HG03175 (cell line): ENCODE results near the gene DNAJC10.
"Not testable (repeated sequence)": the region's sequence is repeated elsewhere in the genome, so short reads cannot be mapped to it uniquely, and the experiment has no call there.

ENCODE experiments used
- ATAC-seq: cut with Tn5 transposase; IDR thresholded peaks from one replicate; pipeline ENCODE4 v1.9.1; 2021; ENCODE audit warnings: mild to moderate bottlenecking, moderate library complexity; ENCODE audit not compliant: unreplicated experiment

The DNAJC10 gene

GRCh38 chr2:182782686-182783085 is 66.6 kb downstream of the DNAJC10 start:
- not testable (repeated sequence) for ATAC-seq

DNA sequence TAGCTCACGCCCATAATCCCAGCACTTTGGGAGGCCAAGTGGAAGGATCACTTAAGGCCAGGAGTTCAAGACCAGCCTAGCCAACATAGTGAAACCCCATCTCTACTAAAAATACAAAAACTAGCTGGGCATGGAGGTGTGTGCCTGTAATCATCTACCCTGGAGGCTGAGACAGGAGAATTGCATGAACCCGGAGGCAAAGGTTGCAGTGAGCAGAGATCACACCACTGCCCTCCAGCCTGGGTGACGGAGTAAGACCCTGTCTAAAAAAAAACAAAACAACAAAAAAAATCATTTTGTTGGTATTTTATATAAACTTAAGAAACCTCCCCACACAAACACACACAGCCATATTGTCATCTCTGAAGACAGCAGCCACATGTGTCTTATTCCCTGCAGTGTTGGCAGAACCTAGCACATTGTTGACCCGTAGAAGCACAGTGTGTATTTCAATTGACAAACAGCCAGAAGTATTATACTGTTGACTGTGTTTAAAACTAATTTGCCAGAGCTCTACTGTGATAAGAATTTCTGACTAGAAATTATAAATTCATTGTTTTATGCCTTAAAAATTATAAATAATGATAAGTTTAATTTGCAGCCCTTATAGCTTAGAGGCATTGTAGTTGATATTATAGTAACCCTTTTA is 68.1 kb downstream of the DNAJC10 start:
- ATAC-seq, result no peak

- ATAC-seq, result no peak
Measured at GRCh38 chr2:182784777-182785176, 68.7 kb downstream of the DNAJC10 start.

DNA sequence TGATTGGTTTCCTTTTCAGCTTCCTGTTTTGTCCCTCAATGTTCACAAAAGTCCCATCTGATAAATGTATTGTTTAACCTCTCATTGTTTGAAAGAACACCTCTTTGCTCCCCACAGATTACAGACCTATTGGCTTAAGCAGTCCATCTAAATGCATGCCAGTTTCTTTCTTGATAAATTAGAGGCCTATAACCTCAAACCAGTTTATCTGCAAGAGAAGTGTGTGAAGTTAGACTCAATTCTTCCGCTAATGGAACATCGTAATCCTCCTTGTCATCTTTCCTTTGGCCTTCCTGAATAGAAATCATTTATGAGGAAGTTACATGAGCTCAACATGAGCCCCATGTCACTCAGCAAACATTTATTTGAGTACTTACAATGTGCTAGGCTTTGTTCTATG is 76.4 kb downstream of the DNAJC10 start:
- no peak for ATAC-seq

DNA sequence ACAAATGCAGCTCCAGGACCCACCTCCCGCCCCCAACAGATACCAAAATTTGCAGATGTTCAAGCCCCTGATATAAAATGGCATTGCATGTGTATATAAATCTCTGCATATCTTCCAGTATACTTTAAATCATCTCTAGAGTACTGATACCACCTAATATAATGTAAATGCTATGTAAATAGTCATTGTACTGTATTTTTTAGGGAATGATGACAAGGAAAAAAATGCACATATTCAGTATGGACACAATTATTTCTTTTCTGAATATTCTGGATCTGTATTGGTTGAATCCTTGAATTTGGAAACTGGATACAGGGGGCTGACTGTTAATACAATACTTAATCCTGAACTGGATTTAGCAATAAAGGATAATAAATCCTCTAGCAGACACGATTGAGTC is 82.7 kb downstream of the DNAJC10 start:
- no peak for ATAC-seq

DNA sequence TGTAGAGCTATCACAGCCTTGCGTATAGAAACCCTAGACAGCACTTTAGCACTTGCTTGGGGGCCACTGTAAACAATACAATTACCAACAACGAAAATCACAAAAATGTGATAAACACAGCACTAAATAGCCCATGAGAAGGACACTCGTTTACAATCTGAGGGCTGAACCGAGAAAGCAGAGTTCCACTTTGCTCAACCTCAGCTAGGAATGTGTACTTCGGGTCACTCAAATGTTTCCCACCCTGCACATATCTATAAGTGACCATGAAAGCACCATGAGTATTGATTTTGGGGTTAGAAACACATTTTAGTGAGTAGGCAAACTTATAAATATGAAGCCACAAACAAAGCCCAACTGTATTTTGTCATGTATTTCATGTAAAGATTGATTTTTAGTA is 88.1 kb downstream of the DNAJC10 start:
- no peak for ATAC-seq

GRCh38 chr2:182807319-182807718 is 91.3 kb downstream of the DNAJC10 start:
- ATAC-seq, result no peak

- no peak for ATAC-seq
Measured at GRCh38 chr2:182810087-182810486, 94.0 kb downstream of the DNAJC10 start.

DNA sequence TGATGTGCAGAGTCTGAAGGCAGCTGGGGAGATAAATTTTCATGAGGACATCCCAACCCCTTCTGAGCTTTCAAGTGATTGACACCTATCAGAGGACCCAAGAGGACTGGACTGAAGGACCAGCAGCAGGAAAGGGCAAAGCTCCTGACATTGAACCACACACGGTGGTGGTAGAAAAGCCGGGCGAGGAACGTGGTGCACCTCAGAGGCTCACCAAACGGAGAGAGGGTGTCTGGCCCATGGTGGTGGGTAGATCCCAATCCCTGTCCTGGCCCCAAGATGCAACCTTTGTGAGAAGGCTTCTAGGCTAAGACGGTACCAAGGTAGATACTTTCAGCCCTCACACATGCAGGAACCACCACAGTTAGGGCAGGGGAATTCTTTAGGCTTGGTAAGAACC is 98.3 kb downstream of the DNAJC10 start:
- no peak for ATAC-seq

GRCh38 chr2:182814804-182815203 is 98.7 kb downstream of the DNAJC10 start:
- no peak for ATAC-seq

- no peak for ATAC-seq
Measured at GRCh38 chr2:182816866-182817265, 100.8 kb downstream of the DNAJC10 start.

DNA sequence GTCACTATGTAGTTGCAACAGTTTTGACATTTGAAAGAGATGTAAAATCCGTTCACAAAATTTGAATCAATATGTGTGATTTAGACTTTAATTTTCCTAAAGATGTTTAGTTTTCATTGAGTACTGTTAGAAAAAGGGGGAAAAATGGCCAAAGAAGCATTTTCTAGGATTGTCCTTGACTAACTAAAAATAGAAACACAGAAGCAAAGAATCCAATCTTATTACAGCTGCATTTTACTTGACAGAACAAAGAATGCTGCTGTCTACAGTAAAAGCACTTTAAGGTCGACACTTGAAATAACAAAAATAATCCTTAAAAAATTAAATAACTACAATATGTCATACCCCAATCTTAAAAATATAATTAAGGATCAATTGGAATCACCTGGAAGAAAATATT is 101.5 kb downstream of the DNAJC10 start:
- no peak for ATAC-seq

DNA sequence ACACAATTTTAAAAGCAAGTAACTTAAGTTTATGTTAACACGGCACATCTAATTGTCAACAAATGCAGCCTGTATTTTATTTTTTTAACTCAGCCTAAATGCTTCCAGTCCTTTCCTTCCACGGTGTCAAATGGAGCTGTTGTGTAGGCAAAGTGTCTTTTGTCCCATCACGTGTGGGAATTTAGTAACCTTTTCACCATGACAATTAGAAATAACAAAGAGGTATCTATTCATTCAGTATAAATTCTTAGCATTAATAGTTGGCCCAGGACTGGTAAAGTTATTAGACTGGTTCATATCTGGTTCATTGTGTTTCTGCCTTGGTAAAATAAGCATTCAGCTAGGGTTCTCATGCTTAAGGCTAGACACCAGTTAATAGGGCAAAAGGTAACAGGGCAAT is 102.4 kb downstream of the DNAJC10 start:
- ATAC-seq, result no peak

- ATAC-seq, result no peak
Measured at GRCh38 chr2:182818925-182819324, 102.9 kb downstream of the DNAJC10 start.

DNA sequence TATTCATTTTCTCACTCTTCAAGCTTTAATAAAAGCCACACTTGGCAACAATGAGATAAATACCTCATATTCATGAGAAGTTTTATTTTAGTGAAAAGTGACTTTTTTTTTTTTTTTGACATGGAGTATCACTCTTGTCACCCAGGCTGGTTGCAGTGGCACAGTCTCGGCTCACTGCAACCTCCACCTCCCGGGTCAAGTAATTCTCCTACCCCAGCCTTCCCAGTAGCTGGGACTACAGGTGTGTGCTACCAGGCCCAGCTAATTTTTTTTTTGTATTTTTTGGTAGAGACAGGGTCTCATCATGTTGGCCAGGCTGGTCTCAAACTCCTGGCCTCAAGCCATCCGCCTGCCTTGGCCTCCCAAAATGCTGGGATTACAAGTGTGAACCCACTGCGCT is 103.4 kb downstream of the DNAJC10 start:
- ATAC-seq, result no peak

DNA sequence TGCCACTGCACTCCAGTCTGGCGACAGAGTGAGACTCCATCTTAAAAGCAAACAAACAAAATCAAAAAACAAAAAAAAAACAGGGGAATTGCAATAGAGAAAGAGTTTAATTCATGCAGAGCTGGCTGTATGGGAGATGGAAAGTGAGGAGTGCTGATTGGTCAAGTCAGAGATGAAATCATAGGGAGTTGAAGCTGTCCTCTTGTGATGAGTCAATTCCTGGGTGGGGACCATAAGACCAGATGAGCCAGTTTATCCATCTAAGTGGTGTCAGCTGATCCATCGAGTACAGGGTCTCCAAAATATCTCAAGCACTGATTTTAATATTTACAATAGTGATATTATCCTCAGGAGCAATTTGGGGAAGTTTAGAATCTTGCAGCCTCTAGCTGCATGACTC is 105.1 kb downstream of the DNAJC10 start:
- ATAC-seq, result no peak

- ATAC-seq, result no peak
Measured at GRCh38 chr2:182822733-182823132, 106.7 kb downstream of the DNAJC10 start.

DNA sequence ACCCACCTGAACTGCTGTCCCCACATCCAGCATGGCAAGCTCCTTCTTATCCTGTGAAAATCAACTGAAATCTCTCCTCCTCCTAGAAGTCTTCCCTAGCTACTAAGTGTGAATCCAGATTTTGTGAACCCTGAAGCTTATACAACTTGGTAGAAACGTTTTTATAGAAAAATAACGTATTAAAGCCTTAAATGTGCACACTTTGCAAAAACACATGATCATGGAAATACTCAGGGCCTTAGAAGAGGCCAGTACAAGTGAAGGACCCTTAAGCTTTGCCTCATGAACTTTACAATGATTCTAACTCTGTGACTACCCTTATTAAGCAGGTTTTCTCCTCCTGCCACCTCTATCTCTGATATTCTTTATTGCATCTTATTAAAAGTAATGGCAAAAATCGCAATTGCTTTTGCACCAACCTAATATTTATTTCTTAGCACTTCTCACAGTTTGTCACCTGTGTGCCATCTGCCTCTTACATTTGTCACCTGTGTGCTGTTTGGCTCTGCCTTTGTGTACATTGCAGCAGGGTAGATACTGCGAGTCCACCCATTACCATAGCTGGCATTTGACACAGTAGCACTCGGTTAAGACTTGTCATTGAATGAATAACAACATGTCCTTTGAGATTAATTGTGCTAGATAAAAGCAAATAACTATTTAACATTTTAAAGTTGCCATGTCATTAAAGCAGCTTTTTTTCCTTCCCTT is 108.2 kb downstream of the DNAJC10 start:
- no peak for ATAC-seq

DNA sequence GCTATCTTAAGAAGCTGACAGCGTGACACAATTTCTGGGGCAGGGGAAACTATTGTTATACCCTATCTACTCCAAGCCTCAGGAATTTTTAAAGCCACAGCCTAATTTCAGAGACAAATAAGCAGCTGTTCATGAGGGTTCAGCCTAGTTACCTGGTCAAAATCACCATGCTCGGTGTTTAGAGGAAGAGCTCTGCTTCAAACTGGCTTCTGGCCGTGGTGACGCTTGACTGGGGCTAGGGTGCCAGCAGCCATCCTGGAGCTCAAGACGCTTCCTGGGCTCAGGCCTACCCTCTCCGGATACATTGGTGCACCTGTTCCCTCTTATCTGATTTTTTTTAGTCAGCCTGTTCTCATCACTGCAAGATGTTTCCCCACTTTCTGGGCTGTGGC is 108.7 kb downstream of the DNAJC10 start:
- no peak for ATAC-seq

DNA sequence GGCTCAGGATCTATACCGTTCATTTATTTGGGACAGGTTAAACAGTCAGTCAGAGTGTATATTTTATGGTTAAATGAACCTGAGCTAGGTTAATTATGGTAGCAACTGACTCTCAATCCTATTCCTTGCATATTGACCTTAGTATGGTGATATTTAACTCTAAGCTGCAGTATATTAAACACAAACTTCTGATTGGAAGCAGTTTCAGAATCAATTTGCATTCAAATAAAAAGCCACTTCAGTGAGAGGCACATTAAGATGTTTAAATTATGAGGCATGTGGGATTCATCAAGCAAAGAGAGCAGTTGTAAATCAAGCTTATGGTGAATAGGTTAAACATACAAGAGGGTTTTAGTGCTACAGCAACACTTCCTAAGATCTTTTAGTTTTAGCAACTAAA is 110.0 kb downstream of the DNAJC10 start:
- ATAC-seq, result no peak

- ATAC-seq, result no peak
Measured at GRCh38 chr2:182826496-182826895, 110.4 kb downstream of the DNAJC10 start.

DNA sequence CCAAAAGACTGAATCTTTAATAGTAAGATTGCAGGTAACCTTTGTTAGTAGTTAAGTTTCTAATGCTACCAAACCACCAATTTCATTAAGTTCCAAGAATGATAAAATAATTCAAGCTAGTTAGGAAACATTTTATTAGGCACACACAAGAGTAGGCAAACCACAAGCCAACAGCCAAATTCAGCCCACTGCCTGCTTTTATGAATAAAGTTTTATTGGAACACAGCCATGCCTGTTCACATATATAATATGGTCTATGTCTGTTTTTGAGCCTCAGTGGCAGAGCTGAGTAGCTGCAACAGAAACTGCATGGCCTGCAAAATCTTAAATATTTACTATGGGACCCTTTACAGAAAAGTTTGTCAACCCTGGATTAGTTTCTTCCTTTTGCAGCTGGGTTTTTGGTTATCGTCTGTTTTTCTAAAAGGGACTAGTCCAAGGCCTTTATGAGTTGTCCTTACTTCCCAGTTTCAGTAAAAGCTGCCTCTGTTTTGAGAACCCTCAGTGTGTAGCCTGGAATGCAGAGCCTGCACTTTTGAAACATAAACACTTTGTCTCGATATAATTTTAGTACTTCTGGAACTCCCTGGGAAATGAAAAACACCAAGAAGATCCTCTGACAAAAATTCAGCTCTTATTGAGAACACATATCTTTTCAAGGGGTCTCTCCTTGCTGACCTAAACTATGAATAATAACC is 111.3 kb downstream of the DNAJC10 start:
- no peak for ATAC-seq
